ENCODE measurements around the gene CX3CL1. TPM values are rescaled to one million over a fixed set of nuclear protein-coding genes. Genes with fewer than 3 reads are reported as not detected.

The CX3CL1 gene
- total RNA-seq, 1 experiment from 2014 or later = 1.7 TPM

- no peak overlapping the region for H2BK20ac ChIP-seq (ENCODE audit: low read depth, low read length, poor library complexity, severe bottlenecking)
- Mint-ChIP-seq H3K9me3 (peaks cover 2 to 3% of the 10 kb centered on the region in 2 experiments; a peak in 3 of 5 replicates), H3K4me3 (no peak overlapping the region), H3K36me3 (ENCODE audit: insufficient read depth in 1 of 3, low read depth in 3 of 3) (no peaks in the 10 kb centered on the region), H3K27me3 (ENCODE audit: low read depth) (peaks cover 7% of the 10 kb centered on the region), H3K27ac (no peak overlapping the region), H3K4me1 (no peaks in the 10 kb centered on the region)
- H4K91ac ChIP-seq (ENCODE audit: insufficient read length, low read depth, low read length) = no peak overlapping the region
- H3K18ac ChIP-seq (ENCODE audit: insufficient read length, low read depth, low read length) = no peak overlapping the region
- H3K4me2 ChIP-seq (ENCODE audit: insufficient read depth, insufficient read length, low read length) = no peak overlapping the region
- H2AFZ ChIP-seq (ENCODE audit: low read length) = no peak overlapping the region
- no peak overlapping the region for H2BK120ac ChIP-seq (ENCODE audit: low read depth, low read length, poor library complexity, severe bottlenecking)
- H2BK5ac ChIP-seq (ENCODE audit: insufficient read length, low read length) = no peak overlapping the region
- H2AK5ac ChIP-seq (ENCODE audit: insufficient read length, low read length) = no peak overlapping the region
- no peak overlapping the region for H3K27ac ChIP-seq (ENCODE audit: insufficient read length, low read depth, low read length)
- DNase-seq = no peak
- H4K5ac ChIP-seq (ENCODE audit: insufficient read length, low read depth, low read length) = no peak overlapping the region
- no peak overlapping the region for H3K4ac ChIP-seq (ENCODE audit: low read depth, low read length)
- no peaks in the 10 kb centered on the region for H3K79me2 ChIP-seq (ENCODE audit: insufficient read depth, low read length)
- H3K9ac ChIP-seq (ENCODE audit: extremely low read depth, insufficient read length, low read length) = no peak overlapping the region
- H3K14ac ChIP-seq (ENCODE audit: insufficient read depth, low read length) = no peak overlapping the region
- no peak overlapping the region for H2BK15ac ChIP-seq (ENCODE audit: low read depth, low read length)
- no peaks in the 10 kb centered on the region for H3K23me2 ChIP-seq (ENCODE audit: insufficient read length, low read depth, low read length, poor library complexity, severe bottlenecking)
- no peaks in the 10 kb centered on the region for H3K27me3 ChIP-seq (ENCODE audit: insufficient read depth, low read length)
- no peaks in the 10 kb centered on the region for H3K9me3 ChIP-seq (ENCODE audit: control insufficient read depth, low read depth, low read length)
- H3K79me1 ChIP-seq (ENCODE audit: insufficient read depth, low read depth, low read length, poor library complexity, severe bottlenecking) = no peaks in the 10 kb centered on the region
- no peak overlapping the region for H2BK12ac ChIP-seq (ENCODE audit: insufficient read length, low read depth, low read length)
- TF ChIP-seq CTCF (conservative IDR thresholded peaks at IDR 0.05) = no peak
- no peaks in the 10 kb centered on the region for H4K20me1 ChIP-seq (ENCODE audit: control insufficient read depth, insufficient read depth, insufficient read length)
- no CpG with 5 or more reads among the region's 1 CpG for WGBS (ENCODE audit: extremely low coverage, insufficient read length, low lambda C conversion rate)
- no peak overlapping the region for H3K56ac ChIP-seq (ENCODE audit: insufficient read length, low read depth, low read length)
- no peak overlapping the region for H3K23ac ChIP-seq (ENCODE audit: insufficient read length, low read depth, low read length)
- no peaks in the 10 kb centered on the region for H3K4me1 ChIP-seq (ENCODE audit: insufficient read depth, low read length)
- no peak overlapping the region for H4K8ac ChIP-seq (replicated peaks; ENCODE audit: insufficient read length, low read depth, low read length)
- H3T11ph ChIP-seq (ENCODE audit: low read length) = no peak overlapping the region
Measured at GRCh38 chr16:57333402-57333801, 38.9 kb upstream of the CX3CL1 start.

Measured in H9 (cell line).